ENCODE data around the gene OR2K2. TPM values are rescaled to one million over a fixed set of nuclear protein-coding genes. Genes with fewer than 3 reads are reported as not detected.

OR2K2 gene
- total and polyA plus RNA-seq, 2 donors (not counting 3 experiments of a cell fraction or from before 2014, with no cell fraction given), result not detected

GRCh38 chr9:111356481-111357244 is 26.6 kb upstream of the OR2K2 start:
- H2AFZ ChIP-seq (ENCODE audit: low read depth, low read length), result peak overlapping the region; percentile 83
- H3K4me1 ChIP-seq (ENCODE audit: control insufficient read depth, extremely low read depth, insufficient read depth, low read length), result peaks cover 13% of the 10 kb centered on the region
- H4K20me1 ChIP-seq (replicated peaks; ENCODE audit: control insufficient read depth, extremely low read depth, insufficient read depth, low read length), result no peaks in the 10 kb centered on the region
- H3K9me1 ChIP-seq (replicated peaks; ENCODE audit: control insufficient read depth, extremely low read depth, insufficient read depth, low read length), result no peaks in the 10 kb centered on the region
- peaks cover 0 to 4% of the 10 kb centered on the region in 2 experiments for H3K36me3 ChIP-seq (ENCODE audit: control insufficient read depth in 2 of 2, extremely low read depth in 1 of 2, insufficient read depth in 2 of 2, low read length in 2 of 2)
- H3K27me3 ChIP-seq (ENCODE audit: control insufficient read depth in 2 of 2, insufficient read depth in 2 of 2, low read length in 2 of 2), result no peaks in the 10 kb centered on the region
- BruUV-seq (replicated peaks), result TSS peak; percentile 16
- FAIRE-seq (peak; percentile 78), DNase-seq (ENCODE audit: low read depth, low spot score) (peak; percentile 53)
- H3K4me3 ChIP-seq (replicated peaks in 1 of 3; ENCODE audit: insufficient read depth in 1 of 3, low read depth in 1 of 3, low read length in 3 of 3), result no peak overlapping the region
- no peaks in the 10 kb centered on the region for H3K9me3 ChIP-seq (replicated peaks; ENCODE audit: control insufficient read depth, insufficient read depth, low read length)
- H3K9ac ChIP-seq (replicated peaks; ENCODE audit: extremely low read depth, insufficient read depth, low read length), result peak overlapping the region; percentile 47
- ChIA-PET POLR2A (no interaction called here), CTCF (interaction anchor here (0.6 kb wide), 1 partner anchor 727 kb away, joined by 3 read pairs; no protein-coding TSS in a partner anchor)
- no peak for TF ChIP-seq POLR2AphosphoS5 (IDR thresholded peaks at IDR 0.05; ENCODE audit: insufficient read depth, low read depth, low read length)
- peak; percentile 79 for TF ChIP-seq FOS (IDR thresholded peaks at IDR 0.05; ENCODE audit: borderline replicate concordance, insufficient read depth, low read length)
- peak; percentile 10 for TF ChIP-seq JUN (IDR thresholded peaks at IDR 0.05; ENCODE audit: borderline replicate concordance, insufficient read depth, insufficient read length, low read depth)
- H3K27ac ChIP-seq (ENCODE audit: insufficient read depth, low read depth, low read length), result peak overlapping the region; percentile 77
- peak overlapping the region; percentile 72 for H3K4me2 ChIP-seq (ENCODE audit: insufficient read depth, low read length)
- intact Hi-C loops (cut with micrococcal nuclease) (no loop called here), dilution Hi-C loops (cut with MboI; ENCODE audit: extremely low pct_ligation_motif_present, low sequenced_read_pairs) (no loop called here)
- no peaks in the 10 kb centered on the region for H3K79me2 ChIP-seq (ENCODE audit: control insufficient read depth, insufficient read depth, low read length)

- no peak overlapping the region for H3K9ac ChIP-seq (replicated peaks; ENCODE audit: extremely low read depth, insufficient read depth, low read length)
- H3K79me2 ChIP-seq (ENCODE audit: control insufficient read depth, insufficient read depth, low read length), result no peaks in the 10 kb centered on the region
- H3K36me3 ChIP-seq (ENCODE audit: control insufficient read depth in 2 of 2, extremely low read depth in 1 of 2, insufficient read depth in 2 of 2, low read length in 2 of 2), result no peaks in the 10 kb centered on the region
- ChIA-PET POLR2A (no interaction called here), CTCF (interaction anchor here (0.9 kb wide), 1 partner anchor 714 kb away, joined by 3 read pairs; no protein-coding TSS in a partner anchor)
- H3K9me1 ChIP-seq (replicated peaks; ENCODE audit: control insufficient read depth, extremely low read depth, insufficient read depth, low read length), result no peaks in the 10 kb centered on the region
- dilution Hi-C loops (cut with MboI; ENCODE audit: extremely low pct_ligation_motif_present, low sequenced_read_pairs) (no loop called here), intact Hi-C loops (cut with micrococcal nuclease) (no loop called here)
- BruUV-seq (replicated peaks), result no TSS peak
- no peak overlapping the region for H3K4me2 ChIP-seq (ENCODE audit: insufficient read depth, low read length)
- no peak overlapping the region for H3K4me3 ChIP-seq (replicated peaks in 1 of 3; ENCODE audit: insufficient read depth in 1 of 3, low read depth in 1 of 3, low read length in 3 of 3)
- no peaks in the 10 kb centered on the region for H3K27me3 ChIP-seq (ENCODE audit: control insufficient read depth in 2 of 2, insufficient read depth in 2 of 2, low read length in 2 of 2)
- H4K20me1 ChIP-seq (replicated peaks; ENCODE audit: control insufficient read depth, extremely low read depth, insufficient read depth, low read length), result no peaks in the 10 kb centered on the region
- H3K27ac ChIP-seq (ENCODE audit: insufficient read depth, low read depth, low read length), result no peak overlapping the region
- no peaks in the 10 kb centered on the region for H3K9me3 ChIP-seq (replicated peaks; ENCODE audit: control insufficient read depth, insufficient read depth, low read length)
- FAIRE-seq (no peak), DNase-seq (ENCODE audit: low read depth, low spot score) (no peak)
- TF ChIP-seq POLR2AphosphoS5 (IDR thresholded peaks at IDR 0.05; ENCODE audit: insufficient read depth, low read depth, low read length), result no peak
- no peak for TF ChIP-seq JUN (IDR thresholded peaks at IDR 0.05; ENCODE audit: borderline replicate concordance, insufficient read depth, insufficient read length, low read depth)
- no peak for TF ChIP-seq MAX (IDR thresholded peaks at IDR 0.05; ENCODE audit: insufficient read depth, insufficient read length)
- TF ChIP-seq POLR2A (IDR thresholded peaks at IDR 0.05; ENCODE audit: low read depth, low read length), result no peak
- no peak for TF ChIP-seq FOS (IDR thresholded peaks at IDR 0.05; ENCODE audit: borderline replicate concordance, insufficient read depth, low read length)
- no peak for TF ChIP-seq CTCF (IDR thresholded peaks at IDR 0.05; ENCODE audit: extremely low read depth in 1 of 2, insufficient read depth in 1 of 2, low read depth in 1 of 2, low read length in 2 of 2)
- TF ChIP-seq MYC (IDR thresholded peaks at IDR 0.05; ENCODE audit: low read depth, low read length), result no peak
- no peak for TF ChIP-seq GATA2 (IDR thresholded peaks at IDR 0.05; ENCODE audit: insufficient read depth, insufficient read length, low read depth, low read length)
- TF ChIP-seq EZH2 (IDR thresholded peaks at IDR 0.05; ENCODE audit: borderline replicate concordance, low read depth, low read length, severe bottlenecking), result no peak
- H2AFZ ChIP-seq (ENCODE audit: low read depth, low read length), result no peak overlapping the region
- H3K4me1 ChIP-seq (ENCODE audit: control insufficient read depth, extremely low read depth, insufficient read depth, low read length), result peaks cover 22% of the 10 kb centered on the region
Observed at GRCh38 chr9:111352545-111352944, 22.5 kb upstream of the OR2K2 start.
